Measurements from ENCODE around the gene CYP2W1. TPM values are rescaled to one million over a fixed set of nuclear protein-coding genes. Genes with fewer than 3 reads are reported as not detected.

CYP2W1 gene
- total and polyA plus RNA-seq, 10 of the 15 experiments (the other 5 are each of a cell fraction or from before 2014, with no cell fraction given), result not detected

GRCh38 chr7:991729-992656 is 9.0 kb downstream of the CYP2W1 start:
- 52% methylated on average over 33 of the region's 34 CpGs for WGBS (ENCODE audit: insufficient coverage, insufficient replicate concordance, low lambda C conversion rate, missing lambda C conversion rate)
- FAIRE-seq (no peak), ATAC-seq (no peak), DNase-seq (ENCODE audit: low read depth, low spot score) (no peak)
- H3K27ac ChIP-seq (ENCODE audit: control insufficient read depth, insufficient read depth), result no peak overlapping the region
- H3K4me1 ChIP-seq (ENCODE audit: control insufficient read depth, insufficient read depth, low read length), result peaks cover 6% of the 10 kb centered on the region
- H3K36me3 ChIP-seq (ENCODE audit: control insufficient read depth in 2 of 2, insufficient read depth in 2 of 2, low read length in 1 of 2), result peaks cover 0 to 3% of the 10 kb centered on the region in 2 experiments; a peak in 1 of 4 replicates
- H2AFZ ChIP-seq (ENCODE audit: control insufficient read depth, low read depth, low read length), result no peak overlapping the region
- no peaks in the 10 kb centered on the region for H3K27me3 ChIP-seq (replicated peaks in 1 of 2; ENCODE audit: control insufficient read depth in 2 of 2, insufficient read depth in 2 of 2, low read length in 1 of 2)
- ChIA-PET SMC1A (ENCODE audit: uncharacterized antibody, unreplicated experiment) (interaction anchor here (0.9 to 6.2 kb wide), 15 partner anchors 14 to 183 kb away, joined by 3 to 121 read pairs (median 18); partner anchors contain the start of genes COX19, GPER1 and GPR146), RAD21 (ENCODE audit: unreplicated experiment) (interaction anchor here (0.6 to 4.8 kb wide), 19 partner anchors 10 to 184 kb away, joined by 3 to 196 read pairs (median 10); partner anchors contain the start of genes COX19, GPER1 and GPR146), CTCF (interaction anchor here (0.9 to 9.3 kb wide), 27 partner anchors 10 to 192 kb away, joined by 3 to 280 read pairs (median 13); partner anchors contain the start of genes COX19, CYP2W1, GPR146 and ZFAND2A), POLR2A (interaction anchor here (0.7 to 3.2 kb wide), 10 partner anchors 10 to 178 kb away, joined by 3 to 14 read pairs (median 6); partner anchors contain the start of gene CYP2W1)
- H3K79me2 ChIP-seq (ENCODE audit: control insufficient read depth, insufficient read depth, low read length), result no peaks in the 10 kb centered on the region
- no peak overlapping the region for H3K9ac ChIP-seq (ENCODE audit: control insufficient read depth, insufficient read depth, low read length)
- intact Hi-C loops (cut with micrococcal nuclease; ENCODE audit: unreplicated experiment), result loop anchor here (5.0 kb wide), 1 partner anchor 95 kb away; the partner anchor contains the start of gene GPER1
- no peaks in the 10 kb centered on the region for H3K9me3 ChIP-seq (replicated peaks; ENCODE audit: control insufficient read depth, insufficient read depth, low read length)
- no TSS peak for BruUV-seq (replicated peaks)
- no peaks in the 10 kb centered on the region for H4K20me1 ChIP-seq (ENCODE audit: control insufficient read depth, insufficient read depth)
- H3K4me3 ChIP-seq, result no peak overlapping the region
- H3K4me2 ChIP-seq (ENCODE audit: control insufficient read depth, insufficient read depth), result no peak overlapping the region
- TF ChIP-seq RAD51 (IDR thresholded peaks at IDR 0.05) (no peak), SMC3 (IDR thresholded peaks at IDR 0.05; ENCODE audit: borderline replicate concordance, low read length) (no peak), NBN (IDR thresholded peaks at IDR 0.05) (no peak), POLR2A (IDR thresholded peaks at IDR 0.05; ENCODE audit: low read depth, low read length) (no peak), SUPT20H (IDR thresholded peaks at IDR 0.05; ENCODE audit: borderline replicate concordance, control insufficient read depth, low read depth, low read length) (no peak)
- in situ Hi-C loops (cut with MboI), result loop anchor here (5.0 kb wide), 1 partner anchor 185 kb away; no protein-coding TSS in a partner anchor
